ENCODE results near the gene PXMP4. TPM values are rescaled to one million over a fixed set of nuclear protein-coding genes. Genes with fewer than 3 reads are reported as not detected.

PXMP4 gene
- total RNA-seq, 1 donor from 2014 or later = 3.5 TPM

GRCh38 chr20:33709905-33710541, 10.1 kb downstream of the PXMP4 start:
- Histone ChIP-seq H4K20me1 (ENCODE audit: low read depth) (no peaks in the 10 kb centered on the region), H3K27ac (no peak overlapping the region), H3K36me3 (no peaks in the 10 kb centered on the region), H3K4me2 (no peak overlapping the region), H2AFZ (replicated peaks) (no peak overlapping the region), H3K9ac (no peak overlapping the region), H3K4me3 (no peak overlapping the region), H3K4me1 (no peaks in the 10 kb centered on the region), H3K79me2 (ENCODE audit: low read depth) (no peaks in the 10 kb centered on the region), H3F3A (ENCODE audit: low read depth) (no peaks in the 10 kb centered on the region), H3K27me3 (no peaks in the 10 kb centered on the region), H3K9me3 (ENCODE audit: low read depth) (no peaks in the 10 kb centered on the region)
- no peaks in the 10 kb centered on the region for H3K9me3 Mint-ChIP-seq
- H3K4me3 Mint-ChIP-seq = no peak overlapping the region
- TF ChIP-seq EZH2 (IDR thresholded peaks at IDR 0.05) (no peak), EZH2phosphoT487 (IDR thresholded peaks at IDR 0.05) (no peak)
- TF ChIP-seq, protein P1, sequence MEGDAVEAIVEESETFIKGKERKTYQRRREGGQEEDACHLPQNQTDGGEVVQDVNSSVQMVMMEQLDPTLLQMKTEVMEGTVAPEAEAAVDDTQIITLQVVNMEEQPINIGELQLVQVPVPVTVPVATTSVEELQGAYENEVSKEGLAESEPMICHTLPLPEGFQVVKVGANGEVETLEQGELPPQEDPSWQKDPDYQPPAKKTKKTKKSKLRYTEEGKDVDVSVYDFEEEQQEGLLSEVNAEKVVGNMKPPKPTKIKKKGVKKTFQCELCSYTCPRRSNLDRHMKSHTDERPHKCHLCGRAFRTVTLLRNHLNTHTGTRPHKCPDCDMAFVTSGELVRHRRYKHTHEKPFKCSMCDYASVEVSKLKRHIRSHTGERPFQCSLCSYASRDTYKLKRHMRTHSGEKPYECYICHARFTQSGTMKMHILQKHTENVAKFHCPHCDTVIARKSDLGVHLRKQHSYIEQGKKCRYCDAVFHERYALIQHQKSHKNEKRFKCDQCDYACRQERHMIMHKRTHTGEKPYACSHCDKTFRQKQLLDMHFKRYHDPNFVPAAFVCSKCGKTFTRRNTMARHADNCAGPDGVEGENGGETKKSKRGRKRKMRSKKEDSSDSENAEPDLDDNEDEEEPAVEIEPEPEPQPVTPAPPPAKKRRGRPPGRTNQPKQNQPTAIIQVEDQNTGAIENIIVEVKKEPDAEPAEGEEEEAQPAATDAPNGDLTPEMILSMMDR (IDR thresholded peaks at IDR 0.05) = no peak
- H3K36me3 Mint-ChIP-seq = no peaks in the 10 kb centered on the region
- no peak for DNase-seq (ENCODE audit: low spot score)
- H3K27ac Mint-ChIP-seq = no peak overlapping the region
- H3K4me1 Mint-ChIP-seq = peaks cover 6% of the 10 kb centered on the region
- H3K27me3 Mint-ChIP-seq (ENCODE audit: insufficient read depth, low read depth) = peaks cover 4% of the 10 kb centered on the region

DNA sequence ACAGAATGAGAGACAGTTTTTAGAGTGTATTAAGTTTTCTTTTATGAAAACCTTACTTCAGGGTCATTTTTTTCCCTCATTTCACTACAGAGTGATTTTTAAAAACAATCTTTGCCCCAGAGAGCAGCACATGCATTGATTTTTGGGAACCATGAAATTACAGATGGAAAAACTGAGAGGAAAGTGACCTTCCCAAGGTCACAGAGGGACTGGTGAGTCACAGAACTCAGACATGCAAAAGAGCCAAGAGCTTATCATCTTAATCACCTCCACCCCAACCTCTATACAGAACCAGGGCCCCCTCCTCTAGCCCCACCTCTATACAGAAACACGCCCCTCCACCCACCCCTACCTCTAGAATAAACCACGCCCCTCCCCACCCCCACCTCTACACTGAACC, 10.7 kb downstream of the PXMP4 start:
- TF ChIP-seq EZH2phosphoT487 (IDR thresholded peaks at IDR 0.05) (no peak), EZH2 (IDR thresholded peaks at IDR 0.05) (no peak)
- TF ChIP-seq, protein P1 (IDR thresholded peaks at IDR 0.05) = no peak
- H3K27ac ChIP-seq = no peak overlapping the region
- no peaks in the 10 kb centered on the region for H3K9me3 ChIP-seq (ENCODE audit: low read depth)
- no peaks in the 10 kb centered on the region for H3K36me3 Mint-ChIP-seq
- no peak overlapping the region for H3K4me2 ChIP-seq
- H2AFZ ChIP-seq (replicated peaks) = no peak overlapping the region
- H3K4me1 ChIP-seq = no peaks in the 10 kb centered on the region
- H4K20me1 ChIP-seq (ENCODE audit: low read depth) = no peaks in the 10 kb centered on the region
- no peaks in the 10 kb centered on the region for H3K9me3 Mint-ChIP-seq
- H3K27me3 Mint-ChIP-seq (ENCODE audit: insufficient read depth, low read depth) = peaks cover 4% of the 10 kb centered on the region
- H3K4me3 ChIP-seq = no peak overlapping the region
- no peak overlapping the region for H3K9ac ChIP-seq
- no peaks in the 10 kb centered on the region for H3F3A ChIP-seq (ENCODE audit: low read depth)
- H3K79me2 ChIP-seq (ENCODE audit: low read depth) = no peaks in the 10 kb centered on the region
- no peaks in the 10 kb centered on the region for H3K27me3 ChIP-seq
- H3K4me1 Mint-ChIP-seq = peaks cover 6% of the 10 kb centered on the region
- no peak for DNase-seq (ENCODE audit: low spot score)
- no peaks in the 10 kb centered on the region for H3K36me3 ChIP-seq
- no peak overlapping the region for H3K4me3 Mint-ChIP-seq
- no peak overlapping the region for H3K27ac Mint-ChIP-seq

GRCh38 chr20:33707668-33708067, 12.4 kb downstream of the PXMP4 start:
- H3K4me1 ChIP-seq = no peaks in the 10 kb centered on the region
- H3K9me3 Mint-ChIP-seq = no peaks in the 10 kb centered on the region
- no peak overlapping the region for H3K4me2 ChIP-seq
- H4K20me1 ChIP-seq (ENCODE audit: low read depth) = no peaks in the 10 kb centered on the region
- H3K4me3 ChIP-seq = no peak overlapping the region
- no peak overlapping the region for H3K27ac Mint-ChIP-seq
- no peak overlapping the region for H2AFZ ChIP-seq (replicated peaks)
- no peaks in the 10 kb centered on the region for H3K36me3 Mint-ChIP-seq
- H3K9me3 ChIP-seq (ENCODE audit: low read depth) = no peaks in the 10 kb centered on the region
- peaks cover 4% of the 10 kb centered on the region for H3K27me3 Mint-ChIP-seq (ENCODE audit: insufficient read depth, low read depth)
- no peaks in the 10 kb centered on the region for H3K36me3 ChIP-seq
- no peaks in the 10 kb centered on the region for H3K79me2 ChIP-seq (ENCODE audit: low read depth)
- no peaks in the 10 kb centered on the region for H3K27me3 ChIP-seq
- no peak for TF ChIP-seq EZH2phosphoT487 (IDR thresholded peaks at IDR 0.05)
- TF ChIP-seq, protein P1 (IDR thresholded peaks at IDR 0.05) = no peak
- no peak for TF ChIP-seq EZH2 (IDR thresholded peaks at IDR 0.05)
- H3K9ac ChIP-seq = no peak overlapping the region
- no peaks in the 10 kb centered on the region for H3F3A ChIP-seq (ENCODE audit: low read depth)
- no peak overlapping the region for H3K4me3 Mint-ChIP-seq
- H3K4me1 Mint-ChIP-seq = peaks cover 6% of the 10 kb centered on the region
- DNase-seq (ENCODE audit: low spot score) = no peak
- no peak overlapping the region for H3K27ac ChIP-seq

Data from neural progenitor cell (in vitro differentiated cells).